ENCODE results near the gene ST8SIA4. TPM values are rescaled to one million over a fixed set of nuclear protein-coding genes. Genes with fewer than 3 reads are reported as not detected.

The ST8SIA4 gene
- total and polyA plus RNA-seq, 2 experiments from 2014 or later, result 3.1 to 6.0 TPM

- Histone ChIP-seq H3K4me1 (ENCODE audit: insufficient read depth) (no peaks in the 10 kb centered on the region), H3K4me3 (peak overlapping the region; percentile 41), H3K27ac (peak overlapping the region; percentile 11), H3K36me3 (replicated peaks; ENCODE audit: insufficient read depth, low read depth) (no peaks in the 10 kb centered on the region), H3K27me3 (peaks cover 9% of the 10 kb centered on the region), H4K20me1 (ENCODE audit: insufficient read depth, poor library complexity, severe bottlenecking) (no peaks in the 10 kb centered on the region), H3K9me3 (ENCODE audit: low read depth) (no peaks in the 10 kb centered on the region), H3K9me2 (replicated peaks; ENCODE audit: insufficient read depth) (no peaks in the 10 kb centered on the region), H3K4me2 (peak overlapping the region; percentile 93), H3K79me2 (no peaks in the 10 kb centered on the region), H2AFZ (peak overlapping the region; percentile 86)
- 6% methylated on average over 19 of the region's 19 CpGs for WGBS (ENCODE audit: low lambda C conversion rate, missing lambda C conversion rate)
- DNase-seq (ENCODE audit: low spot score), result peak; percentile 28
- no peak for TF ChIP-seq EZH2 (IDR thresholded peaks at IDR 0.05; ENCODE audit: borderline replicate concordance)
- TF ChIP-seq, protein P1, sequence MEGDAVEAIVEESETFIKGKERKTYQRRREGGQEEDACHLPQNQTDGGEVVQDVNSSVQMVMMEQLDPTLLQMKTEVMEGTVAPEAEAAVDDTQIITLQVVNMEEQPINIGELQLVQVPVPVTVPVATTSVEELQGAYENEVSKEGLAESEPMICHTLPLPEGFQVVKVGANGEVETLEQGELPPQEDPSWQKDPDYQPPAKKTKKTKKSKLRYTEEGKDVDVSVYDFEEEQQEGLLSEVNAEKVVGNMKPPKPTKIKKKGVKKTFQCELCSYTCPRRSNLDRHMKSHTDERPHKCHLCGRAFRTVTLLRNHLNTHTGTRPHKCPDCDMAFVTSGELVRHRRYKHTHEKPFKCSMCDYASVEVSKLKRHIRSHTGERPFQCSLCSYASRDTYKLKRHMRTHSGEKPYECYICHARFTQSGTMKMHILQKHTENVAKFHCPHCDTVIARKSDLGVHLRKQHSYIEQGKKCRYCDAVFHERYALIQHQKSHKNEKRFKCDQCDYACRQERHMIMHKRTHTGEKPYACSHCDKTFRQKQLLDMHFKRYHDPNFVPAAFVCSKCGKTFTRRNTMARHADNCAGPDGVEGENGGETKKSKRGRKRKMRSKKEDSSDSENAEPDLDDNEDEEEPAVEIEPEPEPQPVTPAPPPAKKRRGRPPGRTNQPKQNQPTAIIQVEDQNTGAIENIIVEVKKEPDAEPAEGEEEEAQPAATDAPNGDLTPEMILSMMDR (IDR thresholded peaks at IDR 0.05; ENCODE audit: poor library complexity), result peak; percentile 38
Measured at GRCh38 chr5:100900142-100900795, 2.8 kb downstream of the ST8SIA4 start.

- Histone ChIP-seq H3K27me3 (peaks cover 4% of the 10 kb centered on the region), H3K4me1 (ENCODE audit: insufficient read depth) (no peaks in the 10 kb centered on the region), H3K9me2 (replicated peaks; ENCODE audit: insufficient read depth) (no peaks in the 10 kb centered on the region), H3K36me3 (replicated peaks; ENCODE audit: insufficient read depth, low read depth) (no peaks in the 10 kb centered on the region), H3K27ac (no peak overlapping the region), H3K9me3 (ENCODE audit: low read depth) (no peaks in the 10 kb centered on the region), H2AFZ (no peak overlapping the region), H4K20me1 (ENCODE audit: insufficient read depth, poor library complexity, severe bottlenecking) (no peaks in the 10 kb centered on the region), H3K79me2 (no peaks in the 10 kb centered on the region), H3K4me2 (peak overlapping the region; percentile 93), H3K4me3 (no peak overlapping the region)
- TF ChIP-seq, protein P1 (IDR thresholded peaks at IDR 0.05; ENCODE audit: poor library complexity), result no peak
- no peak for TF ChIP-seq EZH2phosphoT487 (IDR thresholded peaks at IDR 0.05; ENCODE audit: low read depth, severe bottlenecking, unreplicated experiment)
- TF ChIP-seq EZH2 (IDR thresholded peaks at IDR 0.05; ENCODE audit: borderline replicate concordance), result no peak
- WGBS (ENCODE audit: low lambda C conversion rate, missing lambda C conversion rate), result 96% methylated on average over 2 of the region's 2 CpGs
- DNase-seq (ENCODE audit: low spot score), result no peak
Measured at GRCh38 chr5:100899675-100900074, 3.4 kb downstream of the ST8SIA4 start.

- Histone ChIP-seq H3K27me3 (no peaks in the 10 kb centered on the region), H3K79me2 (no peaks in the 10 kb centered on the region), H3K9me3 (ENCODE audit: low read depth) (no peaks in the 10 kb centered on the region), H3K9me2 (replicated peaks; ENCODE audit: insufficient read depth) (no peaks in the 10 kb centered on the region), H3K27ac (no peak overlapping the region), H3K36me3 (replicated peaks; ENCODE audit: insufficient read depth, low read depth) (no peaks in the 10 kb centered on the region), H3K4me3 (no peak overlapping the region), H3K4me1 (ENCODE audit: insufficient read depth) (no peaks in the 10 kb centered on the region), H4K20me1 (ENCODE audit: insufficient read depth, poor library complexity, severe bottlenecking) (no peaks in the 10 kb centered on the region), H2AFZ (no peak overlapping the region), H3K4me2 (no peak overlapping the region)
- no peak for DNase-seq (ENCODE audit: low spot score)
- 73% methylated on average over 5 of the region's 5 CpGs for WGBS (ENCODE audit: low lambda C conversion rate, missing lambda C conversion rate)
- TF ChIP-seq EZH2 (IDR thresholded peaks at IDR 0.05; ENCODE audit: borderline replicate concordance), result no peak
- TF ChIP-seq, protein P1 (IDR thresholded peaks at IDR 0.05; ENCODE audit: poor library complexity), result no peak
- no peak for TF ChIP-seq EZH2phosphoT487 (IDR thresholded peaks at IDR 0.05; ENCODE audit: low read depth, severe bottlenecking, unreplicated experiment)
Measured at GRCh38 chr5:100898504-100899346, 4.4 kb downstream of the ST8SIA4 start.

All from hepatocyte (in vitro differentiated cells).